ENCODE data around the gene CTNND2.

The CTNND2 gene

GRCh38 chr5:11514705-11515432 is 389.4 kb downstream of the CTNND2 start:
- no peak for DNase-seq

GRCh38 chr5:11511878-11512277 is 392.4 kb downstream of the CTNND2 start:
- no peak for DNase-seq

- no peak for DNase-seq
Observed at GRCh38 chr5:11510889-11511288, 393.4 kb downstream of the CTNND2 start.

- no peak for DNase-seq
Observed at GRCh38 chr5:11509793-11510192, 394.5 kb downstream of the CTNND2 start.

- DNase-seq = no peak
Observed at GRCh38 chr5:11507156-11507910, 396.9 kb downstream of the CTNND2 start.

- no peak for DNase-seq
Observed at GRCh38 chr5:11504886-11505193, 399.4 kb downstream of the CTNND2 start.

GRCh38 chr5:11504065-11504885 is 400.0 kb downstream of the CTNND2 start:
- DNase-seq = no peak

GRCh38 chr5:11502783-11503182 is 401.5 kb downstream of the CTNND2 start:
- no peak for DNase-seq

- DNase-seq = no peak
Observed at GRCh38 chr5:11497651-11498050, 406.6 kb downstream of the CTNND2 start.

DNA sequence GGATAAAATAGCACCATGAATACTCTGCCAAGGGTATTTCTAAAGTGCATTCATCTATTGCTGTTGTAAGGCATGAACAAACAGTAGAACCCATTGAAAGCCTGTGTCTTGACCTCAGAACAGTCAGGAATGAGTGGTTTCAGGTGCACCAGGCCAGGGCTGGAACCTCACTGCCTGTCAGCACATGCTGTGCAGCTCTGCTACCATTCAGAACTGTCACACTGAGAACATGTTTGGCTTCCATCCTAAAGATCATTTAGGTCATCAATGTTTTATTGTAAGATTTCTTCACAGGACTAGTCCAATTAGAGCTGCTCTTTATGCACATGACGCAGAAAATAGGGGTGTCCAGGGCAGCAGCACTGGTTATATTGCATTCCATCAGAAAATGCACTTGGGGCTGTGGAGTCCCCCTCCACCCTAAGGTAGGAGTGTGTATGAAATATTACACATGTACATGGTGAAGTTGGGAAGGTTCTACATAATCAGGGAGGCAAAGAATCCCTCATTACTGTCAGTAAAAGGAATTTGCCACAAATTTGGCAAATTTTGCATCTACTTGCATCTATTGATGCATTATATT is 408.0 kb downstream of the CTNND2 start:
- DNase-seq = no peak

DNA sequence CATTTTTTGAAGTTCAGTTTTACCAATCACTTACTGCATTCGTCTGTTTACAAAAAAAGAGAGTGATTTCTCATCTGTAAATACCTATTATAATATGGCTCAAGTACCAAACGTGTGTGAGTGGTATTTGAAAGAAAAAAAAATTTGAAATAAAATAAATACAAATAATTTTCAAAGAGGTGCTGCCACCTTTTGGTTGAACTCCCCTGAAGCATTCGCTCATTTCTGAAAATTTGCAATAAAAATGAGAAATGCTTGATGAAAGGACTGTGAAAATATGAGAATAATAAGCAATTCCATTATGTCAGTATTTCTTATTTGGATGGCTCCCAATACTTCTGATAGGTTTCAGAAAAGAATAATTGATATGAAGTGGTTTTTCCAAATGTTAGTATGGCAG is 409.9 kb downstream of the CTNND2 start:
- no peak for DNase-seq

DNA sequence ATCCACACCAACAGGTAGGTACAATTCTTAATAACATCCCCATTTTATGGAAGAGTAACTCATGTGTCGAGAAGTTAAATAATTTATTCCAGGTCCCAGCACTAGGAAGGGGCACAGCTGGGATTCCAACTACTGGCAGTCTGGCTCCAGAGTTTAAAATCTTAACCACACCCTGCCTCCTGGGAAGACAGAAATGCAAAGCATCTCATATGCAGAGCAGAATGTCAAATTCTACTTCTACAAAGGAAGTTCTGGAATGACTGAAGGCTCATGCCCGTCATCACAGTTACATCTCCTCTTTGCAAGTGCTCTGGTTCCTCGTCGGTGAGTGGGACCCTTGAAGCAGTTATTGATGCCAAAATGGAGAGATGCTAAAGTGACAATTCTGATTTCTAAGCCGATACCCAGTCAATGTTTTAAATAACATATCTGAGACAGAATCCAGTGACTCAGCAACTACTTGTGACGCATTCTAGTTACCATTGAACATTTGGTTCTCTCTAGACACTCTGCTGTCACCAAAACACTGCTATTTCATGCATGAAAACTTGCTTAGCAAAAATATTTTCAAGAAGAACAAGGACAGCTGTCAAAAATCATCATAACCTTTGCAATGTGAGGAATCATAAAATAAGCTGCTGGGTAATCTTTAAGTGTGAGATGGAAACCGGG is 412.7 kb downstream of the CTNND2 start:
- DNase-seq = no peak

GRCh38 chr5:11483630-11484029 is 420.6 kb downstream of the CTNND2 start:
- DNase-seq = no peak

DNA sequence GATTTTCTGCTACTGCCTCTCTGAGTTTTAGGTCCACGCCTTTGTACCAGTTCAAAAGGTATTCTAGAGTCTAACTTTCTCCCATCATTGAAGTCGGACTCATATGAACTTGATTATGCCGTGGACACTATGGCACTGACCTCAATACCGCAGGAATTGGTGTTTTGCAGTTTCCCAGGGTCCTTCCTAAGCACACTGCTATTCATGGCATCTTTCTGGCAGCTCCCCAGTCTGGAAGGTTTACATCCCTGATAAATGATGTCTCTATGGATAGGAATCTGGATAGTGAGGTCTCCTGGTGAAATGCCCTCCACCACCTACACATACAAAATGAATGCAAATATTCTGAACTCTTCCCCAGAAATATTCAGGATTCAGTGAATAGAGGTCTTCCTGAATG is 422.2 kb downstream of the CTNND2 start:
- DNase-seq = no peak

DNA sequence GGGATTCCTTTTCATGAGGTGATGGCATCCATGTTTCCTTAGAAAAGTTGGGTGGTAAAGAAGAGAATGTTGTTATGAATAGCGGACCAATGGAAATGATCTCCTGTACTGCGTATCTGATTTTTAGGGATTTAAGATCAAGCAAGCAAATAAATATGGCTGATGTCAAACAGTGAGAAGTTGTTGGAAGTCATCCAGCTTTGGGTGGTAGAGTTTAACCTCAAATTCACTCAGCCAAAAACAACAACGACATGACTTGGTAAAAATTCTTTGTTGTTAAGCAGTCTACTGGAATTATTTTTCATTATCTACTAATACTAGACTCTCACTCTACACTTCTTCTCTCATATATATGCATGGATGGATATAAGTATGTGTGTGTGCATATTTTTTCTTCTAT is 426.5 kb downstream of the CTNND2 start:
- no peak for DNase-seq

GRCh38 chr5:11476866-11477265 is 427.4 kb downstream of the CTNND2 start:
- DNase-seq = no peak

- no peak for DNase-seq
Observed at GRCh38 chr5:11468334-11469039, 435.8 kb downstream of the CTNND2 start.

- no peak for DNase-seq
Observed at GRCh38 chr5:11467588-11467987, 436.7 kb downstream of the CTNND2 start.

DNA sequence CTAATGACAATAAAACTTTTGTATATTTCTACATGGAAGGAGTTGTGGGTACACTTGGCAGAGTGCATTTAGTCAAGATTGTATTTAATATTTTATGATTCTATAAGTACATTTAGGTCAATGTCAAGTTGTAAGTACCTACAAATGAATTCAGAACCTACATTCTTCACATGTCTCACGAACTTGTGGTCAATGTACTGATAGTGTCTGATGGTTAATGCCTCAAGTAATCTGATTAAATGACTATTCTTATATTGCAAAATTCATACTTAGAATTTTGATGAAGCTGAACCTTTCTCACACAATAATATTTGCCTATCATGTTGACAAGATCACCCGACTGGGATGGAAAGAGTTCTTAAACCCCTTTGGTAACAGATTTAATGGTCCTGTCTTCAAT is 444.5 kb downstream of the CTNND2 start:
- DNase-seq = no peak

DNA sequence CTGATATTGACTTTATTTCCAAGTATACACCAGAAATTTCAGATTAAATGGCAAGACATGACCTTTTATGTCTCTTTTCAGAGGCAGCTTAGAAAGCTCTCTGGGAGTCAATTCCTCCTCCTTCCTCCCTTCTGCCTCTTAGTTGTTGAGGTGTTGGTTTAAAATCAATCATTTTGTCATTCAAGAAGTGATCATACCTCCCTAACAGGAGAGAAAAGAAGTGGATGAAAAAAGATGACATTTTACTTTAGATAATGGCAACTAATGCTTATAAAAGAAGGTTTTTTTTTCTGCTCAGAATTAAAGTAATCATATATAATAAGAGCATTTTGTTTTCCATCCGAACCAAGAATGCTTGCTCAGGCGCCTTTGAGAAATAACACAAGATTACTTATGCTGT is 448.7 kb downstream of the CTNND2 start:
- no peak for DNase-seq

- no peak for DNase-seq
Observed at GRCh38 chr5:11452852-11453251, 451.4 kb downstream of the CTNND2 start.

DNA sequence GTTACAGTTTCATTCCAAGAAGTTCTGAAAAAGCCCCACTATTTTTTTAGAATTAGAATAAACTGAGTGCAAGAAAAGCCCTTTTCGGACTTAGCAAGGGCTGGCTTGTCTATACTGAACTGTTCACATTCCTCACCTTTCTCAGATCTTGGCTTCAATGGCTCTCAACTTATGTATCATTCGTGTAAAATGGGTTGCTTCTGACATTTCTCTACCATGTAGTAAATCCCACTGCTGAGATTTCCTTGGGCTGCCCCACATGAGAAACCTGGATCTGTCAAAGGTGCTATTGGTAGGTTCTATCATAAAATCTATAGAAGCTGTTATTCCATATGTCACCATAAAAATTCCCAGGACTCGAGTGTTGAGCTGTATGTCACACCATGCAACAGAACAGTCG is 454.3 kb downstream of the CTNND2 start:
- no peak for DNase-seq
